Esophagus squamous epithelium (tissue), 5 donors: ENCODE data around the gene KPNA6. TPM values are rescaled to one million over a fixed set of nuclear protein-coding genes. Genes with fewer than 3 reads are reported as not detected.

Experiments
- DNase-seq: peaks from one replicate; lab custom pipeline; 2025; lab: John Stamatoyannopoulos, UW
- H3K27ac ChIP-seq, 4 donors: fragments of 200-600 bp; sonication (generic); one replicate each; pipeline ENCODE4 v1.5.1; 2016 to 2019; ENCODE audit warnings: mild to moderate bottlenecking in 1 of 4
- H3K27me3 ChIP-seq, 4 donors: fragments of 200-600 bp; sonication (generic); 1 replicate in 3 of 4; 2 replicates in 1 of 4; pipeline versions ENCODE4 v1.5.1 to v1.6.0; 2017 to 2021; ENCODE audit warnings: antibody characterized with exemption in 1 of 4
- H3K36me3 ChIP-seq, 3 donors: fragments of 200-600 bp; sonication (generic); one replicate each; pipeline ENCODE4 v1.5.1; 2016 to 2019
- H3K4me1 ChIP-seq, 3 donors: fragments of 200-600 bp; sonication (generic); one replicate each; pipeline ENCODE4 v1.5.1; 2017 to 2019
- H3K4me3 ChIP-seq, 4 donors: fragments of 200-600 bp; sonication (generic); 1 replicate in 3 of 4; 2 replicates in 1 of 4; pipeline ENCODE4 v1.5.1; 2016 to 2019; ENCODE audit warnings: mild to moderate bottlenecking in 2 of 4, moderate library complexity in 1 of 4
- H3K9me3 ChIP-seq, 3 donors: fragments of 200-600 bp; sonication (generic); one replicate each; pipeline ENCODE4 v1.5.1; 2016 to 2019
- CTCF ChIP-seq, 6 experiments: fragments of 450-650 bp in 4 of 6; fragments of 200-600 bp in 2 of 6; sonication (generic) in 2 of 6; IDR thresholded peaks; one replicate each; pipeline ENCODE4 v1.5.1; 2016 to 2019; ENCODE audit warnings: antibody characterized with exemption in 6 of 6, mild to moderate bottlenecking in 4 of 6, moderate library complexity in 4 of 6
- POLR2A ChIP-seq, 4 donors: fragments of 450-650 bp; IDR thresholded peaks; one replicate each; pipeline ENCODE4 v1.6.1; 2017; ENCODE audit warnings: antibody characterized with exemption in 4 of 4, mild to moderate bottlenecking in 4 of 4, moderate library complexity in 3 of 4
- WGBS, 2 donors: methylation state at CpG; one replicate each; pipeline ENCODE4 v1.1.5; 2018; 5-methylcytosine and 5-hydroxymethylcytosine counted together
- intact Hi-C: fragments of 100-400 bp; cut with DNase I; formaldehyde crosslinking; loops from one replicate; pipeline ENCODE4 v1.15.0; 2022
- total RNA-seq, 4 donors: library from RNA; depleted of rRNA; stranded (reverse); fragments of >200 nt; gene quantifications; one replicate each; pipeline ENCODE4 v1.1.0, GENCODE V29; 2016
- donor health status: DM: yes; HTN: yes; CAD: no.

Gene KPNA6
- total RNA-seq, 4 donors from 2014 or later, result 27.7 to 38.0 (median 36.5) TPM

DNA sequence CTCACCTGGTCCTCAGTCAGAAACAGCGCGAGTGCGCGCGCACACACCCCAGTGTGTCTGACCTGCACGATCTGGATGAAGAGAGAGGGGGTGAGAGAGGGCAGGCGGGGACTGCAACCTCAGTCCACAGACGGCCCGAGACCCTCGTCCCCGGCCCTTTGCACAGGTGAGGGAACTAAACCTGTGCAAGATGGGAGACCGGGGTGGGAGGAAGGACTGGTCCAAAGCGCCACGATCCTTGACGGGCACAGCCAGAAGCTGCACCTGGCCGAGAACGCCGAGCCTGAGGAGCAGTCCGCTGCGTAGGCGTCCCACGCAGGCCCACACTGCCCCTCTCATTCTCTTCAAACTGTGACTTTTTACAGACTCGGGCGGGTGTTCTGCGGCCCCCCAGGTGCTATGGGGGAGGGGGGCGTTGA, 97.1 kb downstream of the KPNA6 start:
- H3K4me1 ChIP-seq, result peaks cover 8 to 55% (median 28%) of the 10 kb centered on the region in 3 donors
- 9 to 37% methylated on average over 20 to 24 of the region's 26 CpGs for WGBS, 2 donors
- no peak for DNase-seq

GRCh38 chr1:32205401-32206370, 97.8 kb downstream of the KPNA6 start, which contains the start of gene IQCC:
TSS of gene IQCC (plus strand) at chr1:32205671. CDS start at chr1:32205682, 11 bp downstream.
- peak; percentile 33 for DNase-seq
- no peaks in the 10 kb centered on the region for H3K9me3 ChIP-seq
- WGBS, 2 donors, result 0 to 2% methylated on average over 25 to 38 of the region's 77 CpGs
- H3K4me1 ChIP-seq, result peaks cover 7 to 48% (median 25%) of the 10 kb centered on the region in 3 donors
- no peaks in the 10 kb centered on the region for H3K36me3 ChIP-seq
- intact Hi-C loops, result no loop called here
- TF ChIP-seq CTCF (IDR thresholded peaks at IDR 0.05) (no peak), POLR2A (IDR thresholded peaks at IDR 0.05) (peak in 2 of 4 donors; percentile 40 to 42)
- peak within 1 kb of the TSS; percentile 40 to 76 (median 61) for H3K27ac ChIP-seq
- no peaks in the 10 kb centered on the region for H3K27me3 ChIP-seq
- peak within 1 kb of the TSS; percentile 40 to 69 (median 67) for H3K4me3 ChIP-seq

More for the DNA sequence above, 97.1 kb downstream of the KPNA6 start:
- Histone ChIP-seq H3K27ac (peak overlapping the region; percentile 40 to 76 (median 61)), H3K4me3 (peak overlapping the region; percentile 40 to 69 (median 67)), H3K36me3 (no peaks in the 10 kb centered on the region), H3K27me3 (no peaks in the 10 kb centered on the region), H3K9me3 (no peaks in the 10 kb centered on the region)
- intact Hi-C loops, result no loop called here
- TF ChIP-seq POLR2A (IDR thresholded peaks at IDR 0.05), result no peak
- no peak for TF ChIP-seq CTCF (IDR thresholded peaks at IDR 0.05)

DNA sequence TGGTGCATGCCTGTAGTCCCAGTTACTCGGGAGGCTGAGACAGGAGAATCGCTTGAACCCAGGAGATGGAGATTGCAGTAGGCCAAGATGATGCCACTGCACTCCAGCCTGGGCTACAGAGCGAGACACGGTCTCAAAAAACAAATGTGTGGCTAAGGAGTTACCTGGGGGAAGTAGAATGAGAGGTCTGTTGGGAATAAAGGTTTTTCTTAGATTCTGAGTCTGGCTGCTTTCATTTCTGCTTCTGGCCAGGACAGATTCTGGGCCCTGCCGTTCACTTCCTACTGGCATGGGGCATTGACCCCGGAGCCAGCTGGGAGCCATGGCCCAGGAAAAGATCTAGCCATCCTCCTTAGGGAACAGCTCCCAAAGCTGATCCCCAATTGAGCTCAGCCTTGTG, 100.6 kb downstream of the KPNA6 start:
- WGBS, 2 donors, result 76 to 84% methylated on average over 5 to 6 of the region's 6 CpGs
- TF ChIP-seq POLR2A (IDR thresholded peaks at IDR 0.05), result no peak
- TF ChIP-seq CTCF (IDR thresholded peaks at IDR 0.05), result no peak

DNA sequence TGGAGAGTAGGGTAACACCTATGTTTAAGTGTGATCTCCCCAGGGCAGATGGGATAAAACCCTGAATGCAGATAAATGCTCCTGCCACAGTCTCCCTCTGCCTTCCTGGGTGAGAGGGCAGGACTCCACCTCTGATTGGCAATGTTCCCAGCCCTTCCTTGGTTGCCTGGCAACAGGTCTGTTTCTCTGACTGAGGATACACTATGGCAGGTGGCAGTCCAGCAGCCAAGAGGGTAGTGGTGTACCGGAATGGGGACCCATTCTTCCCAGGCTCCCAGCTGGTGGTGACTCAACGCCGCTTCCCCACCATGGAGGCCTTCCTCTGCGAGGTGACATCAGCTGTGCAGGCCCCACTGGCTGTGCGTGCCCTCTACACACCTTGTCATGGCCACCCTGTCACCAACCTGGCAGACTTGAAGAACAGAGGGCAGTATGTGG, 101.1 kb downstream of the KPNA6 start, which contains the start of gene DCDC2B:
TSS of gene DCDC2B (plus strand) at position 199 of the 438 bp plus-strand sequence. CDS start at position 204, 5 bp downstream.
- DNase-seq, result no peak
- WGBS, 2 donors, result no CpG with 5 or more reads among the region's 5 CpGs
- Histone ChIP-seq H3K4me3 (no peak within 1 kb of the TSS), H3K27me3 (no peaks in the 10 kb centered on the region), H3K27ac (no peak within 1 kb of the TSS), H3K4me1 (peaks cover 7 to 32% (median 14%) of the 10 kb centered on the region in 3 donors), H3K36me3 (peaks cover 0 to 3% (median 0%) of the 10 kb centered on the region in 3 donors), H3K9me3 (no peaks in the 10 kb centered on the region)
- no peak for TF ChIP-seq CTCF (IDR thresholded peaks at IDR 0.05)
- no peak for TF ChIP-seq POLR2A (IDR thresholded peaks at IDR 0.05)
- intact Hi-C loops, result no loop called here

More for the DNA sequence above, 100.6 kb downstream of the KPNA6 start:
- intact Hi-C loops, result no loop called here
- Histone ChIP-seq H3K4me3 (no peak overlapping the region), H3K9me3 (no peaks in the 10 kb centered on the region), H3K36me3 (no peaks in the 10 kb centered on the region), H3K27ac (no peak overlapping the region), H3K4me1 (peaks cover 7 to 32% (median 14%) of the 10 kb centered on the region in 3 donors), H3K27me3 (no peaks in the 10 kb centered on the region)
- DNase-seq, result no peak
